Measurements from ENCODE around the gene HIVEP3.

- no peak for TF ChIP-seq POLR2AphosphoS5 (IDR thresholded peaks at IDR 0.05; ENCODE audit: borderline replicate concordance, low read depth, low read length)
- no peak for TF ChIP-seq EZH2 (IDR thresholded peaks at IDR 0.05)
- TF ChIP-seq FOXP2 (optimal IDR thresholded peaks at IDR 0.05; ENCODE audit: control extremely low read depth, extremely low read length, insufficient read depth), result no peak
Measured at GRCh38 chr1:41884256-41885230, 34.2 kb downstream of the HIVEP3 start.
